ACC112 (cell line): ENCODE measurements around the gene DUSP16.

ENCODE experiments used
- H2AFZ ChIP-seq: fragments of 200-600 bp; sonication (generic); one replicate; pipeline ENCODE4 v1.6.0; 2017; ENCODE audit warnings: antibody characterized with exemption, low read length; ENCODE audit not compliant: unreplicated experiment
- H3K27ac ChIP-seq: fragments of 200-600 bp; sonication (generic); 2 replicates; pipeline ENCODE4 v1.5.1; 2014; ENCODE audit warnings: low read depth, mild to moderate bottlenecking, antibody characterized with exemption, low read length, moderate library complexity
- H3K27me3 ChIP-seq: fragments of 200-600 bp; sonication (generic); 2 replicates; pipeline ENCODE4 v1.6.1; 2014; ENCODE audit warnings: mild to moderate bottlenecking, antibody characterized with exemption, low read length, moderate library complexity, mixed read lengths; ENCODE audit not compliant: insufficient read depth
- H3K36me3 ChIP-seq: fragments of 200-600 bp; sonication (generic); 2 replicates; pipeline ENCODE4 v1.6.1; 2016; ENCODE audit warnings: mild to moderate bottlenecking, antibody characterized with exemption, low read length, moderate library complexity, mixed read lengths; ENCODE audit not compliant: insufficient read depth
- H3K4me1 ChIP-seq: fragments of 200-600 bp; sonication (generic); one replicate; pipeline ENCODE4 v1.6.1; 2016; ENCODE audit warnings: low read length, mixed read lengths; ENCODE audit not compliant: insufficient read depth, unreplicated experiment, control insufficient read depth
- H3K4me3 ChIP-seq: fragments of 200-600 bp; sonication (generic); 2 replicates; pipeline ENCODE4 v1.5.1; 2014; ENCODE audit warnings: mild to moderate bottlenecking, low read depth, low read length
- H3K79me2 ChIP-seq: fragments of 200-600 bp; sonication (generic); one replicate; pipeline ENCODE4 v1.6.0; 2016; ENCODE audit warnings: low read length; ENCODE audit not compliant: control insufficient read depth, unreplicated experiment, insufficient read depth

DUSP16 gene, protein sequence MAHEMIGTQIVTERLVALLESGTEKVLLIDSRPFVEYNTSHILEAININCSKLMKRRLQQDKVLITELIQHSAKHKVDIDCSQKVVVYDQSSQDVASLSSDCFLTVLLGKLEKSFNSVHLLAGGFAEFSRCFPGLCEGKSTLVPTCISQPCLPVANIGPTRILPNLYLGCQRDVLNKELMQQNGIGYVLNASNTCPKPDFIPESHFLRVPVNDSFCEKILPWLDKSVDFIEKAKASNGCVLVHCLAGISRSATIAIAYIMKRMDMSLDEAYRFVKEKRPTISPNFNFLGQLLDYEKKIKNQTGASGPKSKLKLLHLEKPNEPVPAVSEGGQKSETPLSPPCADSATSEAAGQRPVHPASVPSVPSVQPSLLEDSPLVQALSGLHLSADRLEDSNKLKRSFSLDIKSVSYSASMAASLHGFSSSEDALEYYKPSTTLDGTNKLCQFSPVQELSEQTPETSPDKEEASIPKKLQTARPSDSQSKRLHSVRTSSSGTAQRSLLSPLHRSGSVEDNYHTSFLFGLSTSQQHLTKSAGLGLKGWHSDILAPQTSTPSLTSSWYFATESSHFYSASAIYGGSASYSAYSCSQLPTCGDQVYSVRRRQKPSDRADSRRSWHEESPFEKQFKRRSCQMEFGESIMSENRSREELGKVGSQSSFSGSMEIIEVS

DNA sequence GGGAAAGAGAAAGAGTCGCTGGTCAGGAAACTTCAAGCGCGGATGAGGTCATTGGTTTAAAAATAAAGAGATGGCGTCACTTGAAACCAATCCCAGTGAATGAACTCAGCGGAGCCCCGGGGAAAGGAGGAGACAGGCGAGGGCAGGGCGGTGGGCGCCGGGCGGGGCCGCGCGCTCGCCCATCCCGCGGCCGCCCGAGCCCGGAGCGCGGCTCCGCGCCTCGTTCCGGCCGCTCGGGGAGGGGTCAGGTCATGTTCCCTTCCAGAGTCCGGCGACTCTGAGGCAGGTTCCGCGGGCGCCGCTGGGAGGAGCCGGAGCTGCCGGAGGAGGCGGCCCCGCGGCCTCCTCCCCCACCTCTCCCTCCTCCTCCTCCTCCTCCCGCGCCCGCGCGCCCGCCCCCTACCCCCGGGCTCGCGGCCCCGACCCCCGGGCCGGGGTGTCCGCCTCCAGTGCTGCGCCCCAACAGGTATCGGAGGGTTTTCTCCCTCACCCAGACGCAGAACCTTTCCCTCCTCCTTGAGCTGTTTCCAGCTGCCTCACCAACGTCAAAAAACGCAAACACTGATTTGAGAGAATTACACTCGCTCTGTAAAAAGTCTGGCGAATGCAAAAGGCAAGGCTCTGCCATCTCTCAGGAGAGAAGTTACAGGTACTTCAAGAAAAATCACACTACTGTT is at the start of gene DUSP16:
DUSP16 (minus strand) TSS at position 279 of the 677 bp plus-strand sequence. CDS start 41,765 bp downstream, outside the sequence.
- Histone ChIP-seq H2AFZ (peak within 1 kb of the TSS; percentile 76), H3K4me1 (peaks cover 11% of the 10 kb centered on the region), H3K27ac (peak within 1 kb of the TSS; percentile 74), H3K79me2 (peaks cover 5% of the 10 kb centered on the region), H3K4me3 (peak within 1 kb of the TSS; percentile 82), H3K36me3 (no peaks in the 10 kb centered on the region), H3K27me3 (no peaks in the 10 kb centered on the region)

DNA sequence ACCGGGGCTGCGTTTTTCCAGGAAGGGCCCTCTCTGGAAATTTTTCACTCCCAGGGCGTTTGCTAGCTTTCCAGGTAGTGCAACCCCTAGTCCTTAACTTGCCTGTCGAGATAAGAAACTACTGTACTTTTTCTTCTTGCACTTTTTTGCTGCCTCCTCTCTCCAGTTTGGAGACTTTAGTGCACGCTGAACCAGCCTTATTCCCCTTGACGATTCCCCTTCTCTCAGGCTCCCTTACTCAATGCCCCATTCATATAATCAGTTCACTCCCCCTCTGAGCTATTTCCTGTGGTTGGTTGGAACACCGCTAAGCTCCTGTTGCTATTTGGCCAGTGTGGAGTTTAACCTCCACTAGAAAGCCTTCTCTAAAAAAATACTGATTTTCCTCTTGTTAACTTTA is 49.7 kb upstream of the DUSP16 start:
- H2AFZ ChIP-seq = peak overlapping the region; percentile 88
- H3K4me3 ChIP-seq = peak overlapping the region; percentile 89
- no peaks in the 10 kb centered on the region for H3K36me3 ChIP-seq
- peak overlapping the region; percentile 88; the same call in 1 of the 2 replicates for H3K27ac ChIP-seq
- peaks cover 8% of the 10 kb centered on the region for H3K79me2 ChIP-seq
- H3K27me3 ChIP-seq = no peaks in the 10 kb centered on the region
- peaks cover 15% of the 10 kb centered on the region for H3K4me1 ChIP-seq

DNA sequence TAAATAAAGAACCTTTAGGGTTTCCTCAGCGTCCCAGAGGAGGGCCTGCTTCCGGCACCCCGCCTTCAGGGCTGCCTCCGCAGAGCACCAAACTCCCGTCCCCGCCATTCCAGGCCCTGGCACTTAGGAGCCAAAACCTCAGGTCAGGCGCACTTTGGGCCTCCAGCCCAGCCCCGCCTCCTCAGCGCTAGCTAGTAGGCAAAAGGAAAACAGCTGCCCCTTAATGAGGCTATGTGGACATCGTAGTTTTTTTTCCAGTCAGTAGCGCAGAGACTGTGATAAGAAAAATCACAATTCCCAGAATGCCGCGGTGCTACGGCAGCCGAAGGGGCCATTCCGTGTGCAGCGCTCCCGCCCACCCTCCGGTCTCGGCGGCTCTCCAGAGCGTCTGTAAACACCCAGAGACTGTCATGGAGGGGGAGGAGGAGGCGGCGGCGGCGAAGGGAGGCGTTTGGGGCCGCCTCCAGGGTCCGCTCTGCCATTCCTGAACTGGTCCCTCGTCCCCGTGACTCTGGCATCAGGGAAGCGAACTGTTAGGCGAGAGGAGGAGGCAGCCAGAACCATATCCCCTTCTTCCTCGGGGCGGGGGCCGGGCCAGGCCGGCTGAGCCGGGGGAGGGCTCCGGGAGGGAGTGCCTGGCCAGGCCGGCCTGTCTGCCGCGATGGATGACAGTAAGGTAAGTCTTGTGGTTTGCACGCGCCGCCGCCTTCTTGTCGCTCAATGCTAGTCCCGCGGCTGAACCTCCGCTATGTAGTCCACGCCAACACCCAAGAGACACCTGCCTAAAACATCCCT is 49.0 kb upstream of the DUSP16 start, which contains the start of gene CREBL2:
CREBL2 (plus strand) TSS at position 365 of the 795 bp plus-strand sequence; CDS start at position 662, 297 bp downstream.
- Histone ChIP-seq H3K27ac (peak within 1 kb of the TSS; percentile 88), H3K36me3 (no peaks in the 10 kb centered on the region), H3K79me2 (peaks cover 8% of the 10 kb centered on the region), H3K4me3 (peak within 1 kb of the TSS; percentile 89), H3K4me1 (peaks cover 21% of the 10 kb centered on the region), H2AFZ (peak within 1 kb of the TSS; percentile 92), H3K27me3 (no peaks in the 10 kb centered on the region)

DNA sequence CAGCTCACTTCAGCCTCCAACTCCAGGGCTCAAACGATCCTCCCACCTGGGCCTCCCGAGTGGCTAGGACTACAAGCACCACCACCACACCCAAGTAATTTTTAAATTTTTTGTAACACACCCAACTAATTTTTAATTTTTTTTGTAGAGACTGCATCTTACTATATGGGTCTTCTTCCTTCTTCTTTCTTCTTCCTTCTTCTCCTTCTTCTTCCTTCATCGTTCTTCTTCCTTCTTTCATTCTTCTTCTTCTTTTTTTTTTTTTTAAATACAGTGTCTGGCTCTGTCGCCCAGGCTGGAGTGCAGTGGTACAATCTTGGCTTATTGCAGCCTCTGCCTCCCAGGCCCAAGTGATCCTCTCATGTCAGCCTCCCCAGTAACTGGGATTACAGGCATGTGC is 48.0 kb upstream of the DUSP16 start:
- peak overlapping the region; percentile 92 for H2AFZ ChIP-seq
- peak overlapping the region; percentile 89; the same call in 1 of the 2 replicates for H3K4me3 ChIP-seq
- H3K27ac ChIP-seq = peak overlapping the region; percentile 88
- H3K36me3 ChIP-seq = no peaks in the 10 kb centered on the region
- H3K27me3 ChIP-seq = no peaks in the 10 kb centered on the region
- peaks cover 8% of the 10 kb centered on the region for H3K79me2 ChIP-seq
- peaks cover 24% of the 10 kb centered on the region for H3K4me1 ChIP-seq

DNA sequence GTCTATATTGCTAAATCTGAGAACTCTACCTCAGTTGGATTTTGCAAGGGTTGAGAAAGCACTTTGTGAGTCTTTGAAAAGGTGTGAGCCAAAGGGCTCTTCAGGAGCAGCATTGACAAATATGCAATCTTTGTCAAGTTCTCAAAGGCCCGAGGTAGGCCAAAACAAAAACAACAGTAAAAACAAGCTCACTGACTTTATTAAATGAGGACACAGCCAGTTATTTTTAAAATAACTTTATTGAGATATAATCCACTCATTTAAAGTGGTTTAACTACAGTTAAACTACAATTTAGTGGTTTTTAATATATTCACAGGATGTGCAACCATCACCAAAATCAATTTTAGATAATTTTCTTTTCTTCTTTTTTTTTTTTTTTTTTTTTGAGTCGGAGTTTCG is 47.0 kb upstream of the DUSP16 start:
- Histone ChIP-seq H3K27me3 (no peaks in the 10 kb centered on the region), H2AFZ (no peak overlapping the region), H3K4me3 (no peak overlapping the region), H3K36me3 (no peaks in the 10 kb centered on the region), H3K27ac (no peak overlapping the region), H3K4me1 (peaks cover 24% of the 10 kb centered on the region), H3K79me2 (peaks cover 8% of the 10 kb centered on the region)

DNA sequence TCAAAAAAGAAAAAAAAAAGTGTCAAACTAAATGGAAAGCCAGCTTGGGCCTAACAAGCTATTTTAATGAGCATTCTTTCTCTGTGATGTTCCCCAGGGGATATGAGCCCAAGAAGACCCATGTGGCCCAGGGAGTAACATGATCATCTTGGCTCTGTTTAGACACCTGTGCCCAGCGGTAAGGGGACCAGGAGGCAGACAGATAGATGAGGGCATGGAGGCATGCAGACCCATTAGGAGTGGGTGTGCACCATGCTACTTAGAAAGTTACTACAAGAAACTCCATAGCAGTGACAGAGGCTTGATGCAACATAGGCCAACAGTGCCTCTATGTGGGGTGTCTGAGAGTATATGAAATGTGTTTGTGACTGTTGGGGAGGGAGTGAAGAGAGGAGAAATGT is 45.9 kb upstream of the DUSP16 start:
- no peaks in the 10 kb centered on the region for H3K27me3 ChIP-seq
- no peaks in the 10 kb centered on the region for H3K36me3 ChIP-seq
- H3K4me3 ChIP-seq = no peak overlapping the region
- H3K27ac ChIP-seq = no peak overlapping the region
- H3K4me1 ChIP-seq = peaks cover 22% of the 10 kb centered on the region
- H3K79me2 ChIP-seq = peaks cover 6% of the 10 kb centered on the region
- no peak overlapping the region for H2AFZ ChIP-seq

DNA sequence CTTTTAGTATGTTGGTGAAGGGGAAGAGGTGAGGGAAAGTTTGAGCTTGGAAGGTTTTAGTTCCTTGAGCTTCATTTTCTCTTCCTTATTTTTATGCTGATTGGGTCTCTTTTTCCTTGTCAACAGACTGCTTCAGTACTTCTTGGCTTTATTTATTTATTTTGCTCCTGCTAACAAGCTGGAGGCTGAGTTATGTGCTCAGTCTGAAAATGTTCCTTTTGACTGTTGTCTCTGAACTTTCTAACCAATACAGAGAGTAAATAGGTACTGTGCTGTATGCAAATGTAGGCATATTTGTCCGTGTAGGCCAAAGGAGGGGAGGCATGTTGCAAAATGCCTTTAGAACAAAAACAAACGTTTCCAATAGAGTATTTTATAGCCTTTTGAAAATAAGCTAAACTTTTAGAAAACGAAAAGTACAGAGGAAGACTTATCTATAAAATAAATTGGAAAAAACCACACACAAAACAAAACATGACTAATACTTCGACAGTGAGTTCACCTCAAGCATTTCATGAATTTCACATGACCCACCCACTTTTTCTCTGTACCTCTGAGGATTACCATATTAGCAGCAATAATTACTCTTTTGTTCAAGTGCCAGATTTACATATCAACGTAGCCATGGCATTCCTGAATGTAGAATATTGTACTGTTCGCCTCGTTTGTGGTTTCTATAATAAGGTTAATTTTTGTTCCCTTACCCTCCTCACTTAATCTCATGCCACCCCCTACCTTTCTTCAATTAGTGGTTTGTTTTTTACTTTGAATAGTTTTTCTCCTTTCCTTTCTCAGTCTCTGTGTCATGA is 44.3 kb upstream of the DUSP16 start:
- peak overlapping the region; percentile 89 for H2AFZ ChIP-seq
- H3K4me1 ChIP-seq = peaks cover 16% of the 10 kb centered on the region
- H3K4me3 ChIP-seq = 0 out of 2 replicates have a peak overlapping the region, but pooled peaks have one; percentile 10
- H3K36me3 ChIP-seq = no peaks in the 10 kb centered on the region
- no peaks in the 10 kb centered on the region for H3K79me2 ChIP-seq
- H3K27me3 ChIP-seq = no peaks in the 10 kb centered on the region
- H3K27ac ChIP-seq = peak overlapping the region; percentile 56

DNA sequence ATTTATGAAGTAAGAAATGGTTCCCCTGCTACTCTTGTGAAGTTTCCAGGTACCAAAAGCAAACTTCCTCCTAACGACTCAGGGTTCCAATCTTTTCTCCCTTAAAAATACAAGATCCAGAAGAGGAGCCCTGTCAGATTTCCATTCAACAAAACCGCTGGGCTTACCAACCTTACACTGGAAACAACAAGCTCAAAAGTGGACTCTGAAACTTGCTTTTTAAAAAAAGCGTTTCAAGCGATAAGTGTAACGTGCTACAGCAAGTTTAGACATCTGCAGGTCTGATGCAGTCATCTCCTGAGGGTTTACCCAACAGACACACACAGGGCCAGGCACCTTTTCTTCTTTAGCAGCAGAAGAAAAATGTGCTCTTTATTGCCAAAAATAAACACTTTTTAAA is 42.1 kb upstream of the DUSP16 start:
- H3K27me3 ChIP-seq = no peaks in the 10 kb centered on the region
- no peak overlapping the region for H2AFZ ChIP-seq
- no peak overlapping the region for H3K27ac ChIP-seq
- H3K79me2 ChIP-seq = no peaks in the 10 kb centered on the region
- no peak overlapping the region for H3K4me3 ChIP-seq
- H3K4me1 ChIP-seq = peaks cover 11% of the 10 kb centered on the region
- no peaks in the 10 kb centered on the region for H3K36me3 ChIP-seq

DNA sequence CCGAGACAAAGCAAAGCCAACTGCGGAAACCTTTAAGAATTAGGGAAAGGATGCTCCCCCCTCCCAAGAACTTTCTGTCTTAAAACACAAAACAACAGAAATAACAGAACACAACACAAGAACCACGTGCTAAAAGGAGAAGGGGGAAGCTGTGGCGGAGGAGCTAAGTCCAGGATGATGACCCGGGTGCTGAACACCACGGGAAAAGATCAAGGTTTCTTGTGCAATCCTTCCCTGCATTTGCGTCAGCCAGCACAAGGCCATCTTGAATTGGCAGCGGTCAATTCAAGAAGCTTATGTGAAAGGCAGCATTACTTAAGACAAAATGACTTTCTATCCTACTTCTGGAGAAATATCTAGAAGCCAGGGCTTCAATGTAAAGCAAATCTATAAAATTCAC is 38.0 kb upstream of the DUSP16 start:
- Histone ChIP-seq H3K27ac (no peak overlapping the region), H2AFZ (no peak overlapping the region), H3K4me3 (no peak overlapping the region), H3K4me1 (no peaks in the 10 kb centered on the region), H3K27me3 (no peaks in the 10 kb centered on the region), H3K36me3 (no peaks in the 10 kb centered on the region), H3K79me2 (no peaks in the 10 kb centered on the region)
